H9 (cell line): ENCODE data around the gene GREB1L. TPM values are rescaled to one million over a fixed set of nuclear protein-coding genes. Genes with fewer than 3 reads are reported as not detected.
A peak's percentile ranks its signal among the peaks of the same experiment; 100 is the strongest.

Source experiments
- DNase-seq: peaks from one replicate; pipeline ENCODE4 v3.0.0-alpha.2; 2017
- H2AFZ ChIP-seq: one replicate; pipeline ENCODE4 v1.6.1; 2013; ENCODE audit warnings: mild to moderate bottlenecking, low read length, control low read depth, moderate library complexity
- H2AK5ac ChIP-seq: 2 replicates; pipeline ENCODE4 v1.6.1; 2013; ENCODE audit warnings: low read length, control low read depth, mixed read lengths; ENCODE audit not compliant: insufficient read length
- H2BK120ac ChIP-seq: one replicate; pipeline ENCODE4 v1.6.1; 2013; ENCODE audit warnings: low read depth, mild to moderate bottlenecking, low read length, control low read depth, inconsistent platforms; ENCODE audit not compliant: poor library complexity, severe bottlenecking
- H2BK12ac ChIP-seq: 2 replicates; pipeline ENCODE4 v1.6.1; 2013; ENCODE audit warnings: low read length, control low read depth, mixed read lengths, low read depth; ENCODE audit not compliant: insufficient read length
- H2BK15ac ChIP-seq: 2 replicates; pipeline ENCODE4 v1.6.1; 2013; ENCODE audit warnings: low read depth, low read length, control low read depth
- H2BK20ac ChIP-seq: one replicate; pipeline ENCODE4 v1.6.1; 2013; ENCODE audit warnings: low read depth, mild to moderate bottlenecking, low read length, control low read depth, inconsistent platforms; ENCODE audit not compliant: poor library complexity, severe bottlenecking
- H2BK5ac ChIP-seq: 2 replicates; pipeline ENCODE4 v1.6.1; 2013; ENCODE audit warnings: low read length, control low read depth, mixed read lengths; ENCODE audit not compliant: insufficient read length
- H3K14ac ChIP-seq: 2 replicates; pipeline ENCODE4 v1.6.1; 2013; ENCODE audit warnings: low read length, control low read depth; ENCODE audit not compliant: insufficient read depth
- H3K18ac ChIP-seq: 2 replicates; pipeline ENCODE4 v1.6.1; 2013; ENCODE audit warnings: low read depth, mild to moderate bottlenecking, mixed read lengths, low read length, control low read depth; ENCODE audit not compliant: insufficient read length
- H3K23ac ChIP-seq: 2 replicates; pipeline ENCODE4 v1.6.1; 2013; ENCODE audit warnings: low read length, control low read depth, mixed read lengths, low read depth; ENCODE audit not compliant: insufficient read length
- H3K23me2 ChIP-seq: 2 replicates; pipeline ENCODE4 v1.6.1; 2013; ENCODE audit warnings: low read depth, mild to moderate bottlenecking, mixed read lengths, low read length, control low read depth; ENCODE audit not compliant: insufficient read length, poor library complexity, severe bottlenecking
- H3K27ac ChIP-seq: 2 replicates; pipeline ENCODE4 v1.5.1; 2013; ENCODE audit warnings: low read length, control low read depth, mixed read lengths, low read depth; ENCODE audit not compliant: insufficient read length
- H3K27me3 ChIP-seq: 2 replicates; pipeline ENCODE4 v1.6.1; 2013; ENCODE audit warnings: low read length, control low read depth, inconsistent platforms; ENCODE audit not compliant: insufficient read depth
- H3K4ac ChIP-seq: 2 replicates; pipeline ENCODE4 v1.6.1; 2013; ENCODE audit warnings: low read depth, mild to moderate bottlenecking, control low read depth, inconsistent platforms, low read length, moderate library complexity
- H3K4me1 ChIP-seq: 2 replicates; pipeline ENCODE4 v1.6.1; 2013; ENCODE audit warnings: low read length, control low read depth, inconsistent platforms; ENCODE audit not compliant: insufficient read depth
- H3K4me2 ChIP-seq: 2 replicates; pipeline ENCODE4 v1.6.1; 2013; ENCODE audit warnings: low read length, control low read depth, mixed read lengths; ENCODE audit not compliant: insufficient read length, insufficient read depth
- H3K56ac ChIP-seq: 2 replicates; pipeline ENCODE4 v1.6.1; 2013; ENCODE audit warnings: low read depth, mild to moderate bottlenecking, mixed read lengths, low read length, control low read depth; ENCODE audit not compliant: insufficient read length
- H3K79me1 ChIP-seq: 2 replicates; pipeline ENCODE4 v1.6.1; 2013; ENCODE audit warnings: low read depth, mild to moderate bottlenecking, moderate library complexity, low read length, control low read depth, inconsistent platforms; ENCODE audit not compliant: insufficient read depth, poor library complexity, severe bottlenecking
- H3K79me2 ChIP-seq: 2 replicates; pipeline ENCODE4 v1.6.1; 2013; ENCODE audit warnings: low read length, control low read depth, inconsistent platforms; ENCODE audit not compliant: insufficient read depth
- H3K9ac ChIP-seq: 2 replicates; pipeline ENCODE4 v1.6.1; 2013; ENCODE audit warnings: low read length, control low read depth, mixed read lengths; ENCODE audit not compliant: insufficient read length; ENCODE audit errors: extremely low read depth
- H3K9me3 ChIP-seq: one replicate; pipeline ENCODE4 v1.6.1; 2013; ENCODE audit warnings: low read depth, low read length, inconsistent platforms; ENCODE audit not compliant: control insufficient read depth
- H3T11ph ChIP-seq: one replicate; pipeline ENCODE4 v1.6.1; 2013; ENCODE audit warnings: mild to moderate bottlenecking, low read length, control low read depth, inconsistent platforms
- H4K20me1 ChIP-seq: one replicate; pipeline ENCODE4 v1.6.1; 2013; ENCODE audit not compliant: control insufficient read depth, insufficient read length, insufficient read depth
- H4K5ac ChIP-seq: 2 replicates; pipeline ENCODE4 v1.6.1; 2013; ENCODE audit warnings: low read depth, mild to moderate bottlenecking, mixed read lengths, low read length, control low read depth; ENCODE audit not compliant: insufficient read length
- H4K8ac ChIP-seq: replicated peaks from 2 replicates; pipeline ENCODE4 v1.6.1; 2013; ENCODE audit warnings: low read length, control low read depth, mixed read lengths, low read depth; ENCODE audit not compliant: insufficient read length
- H4K91ac ChIP-seq: 2 replicates; pipeline ENCODE4 v1.6.1; 2013; ENCODE audit warnings: low read depth, mild to moderate bottlenecking, moderate library complexity, mixed read lengths, low read length, control low read depth; ENCODE audit not compliant: insufficient read length
- H3K27ac Mint-ChIP-seq, 3 experiments: 2 replicates in 2 of 3; 3 replicates in 1 of 3; pipeline ENCODE4 v1.8.0; 2020 to 2021; ENCODE audit warnings: mixed read lengths in 3 of 3, mild to moderate bottlenecking in 1 of 3, moderate library complexity in 1 of 3
- H3K27me3 Mint-ChIP-seq: 2 replicates; pipeline ENCODE4 v1.8.0; 2021; ENCODE audit warnings: low read depth, mild to moderate bottlenecking, moderate library complexity, mixed read lengths
- H3K36me3 Mint-ChIP-seq, 3 experiments: 2 replicates in 2 of 3; 3 replicates in 1 of 3; pipeline ENCODE4 v1.8.0; 2020 to 2021; ENCODE audit warnings: low read depth in 3 of 3, mixed read lengths in 3 of 3; ENCODE audit not compliant: insufficient read depth in 1 of 3
- H3K4me1 Mint-ChIP-seq, 2 experiments: 2 replicates each; pipeline ENCODE4 v1.8.0; 2020; ENCODE audit warnings: mixed read lengths in 2 of 2
- H3K4me3 Mint-ChIP-seq, 2 experiments: 2 replicates in 1 of 2; 3 replicates in 1 of 2; pipeline ENCODE4 v1.8.0; 2020 to 2021; ENCODE audit warnings: mild to moderate bottlenecking in 2 of 2, mixed read lengths in 2 of 2, moderate library complexity in 1 of 2
- H3K9me3 Mint-ChIP-seq, 2 experiments: 2 replicates in 1 of 2; 3 replicates in 1 of 2; pipeline ENCODE4 v1.8.0; 2020; ENCODE audit warnings: mild to moderate bottlenecking in 2 of 2, mixed read lengths in 2 of 2, moderate library complexity in 1 of 2
- CTCF ChIP-seq: fragments of 200-600 bp; sonication (generic); conservative IDR thresholded peaks from 3 replicates; pipeline ENCODE4 v1.8.0; 2021; ENCODE audit warnings: antibody characterized with exemption, mild to moderate bottlenecking
- WGBS: extraction: QIAGEN DNeasy Blood & Tissue Kit; methylation state at CpG from one replicate; pipeline ENCODE4 v1.1.7; 2013; ENCODE audit warnings: missing lambda C conversion rate, low lambda C conversion rate, mixed read lengths; ENCODE audit not compliant: insufficient read length; ENCODE audit errors: extremely low coverage; 5-methylcytosine and 5-hydroxymethylcytosine counted together
- total RNA-seq: library from RNA; stranded (reverse); gene quantifications from 2 replicates; pipeline ENCODE4 v1.2.1, GENCODE V29; 2021

GREB1L gene
- total RNA-seq, 1 experiment from 2014 or later, result 2.7 TPM

GRCh38 chr18:21331065-21331464 lies 89.0 kb downstream of the GREB1L start:
- H3K4me1 Mint-ChIP-seq, result peaks cover 37 to 48% of the 10 kb centered on the region in 2 experiments
- no CpG with 5 or more reads among the region's 2 CpGs for WGBS
- Histone ChIP-seq H4K91ac (no peak overlapping the region), H3K56ac (no peak overlapping the region), H4K20me1 (no peaks in the 10 kb centered on the region), H3K4ac (no peak overlapping the region), H2BK20ac (no peak overlapping the region), H4K5ac (no peak overlapping the region), H2BK5ac (no peak overlapping the region), H3K4me1 (peaks cover 11% of the 10 kb centered on the region; the same call in 1 of the 2 replicates), H3K18ac (no peak overlapping the region), H3K23me2 (no peaks in the 10 kb centered on the region), H3K23ac (no peak overlapping the region), H2AFZ (no peak overlapping the region), H3K27me3 (no peaks in the 10 kb centered on the region), H2BK120ac (no peak overlapping the region), H4K8ac (no peak overlapping the region), H2AK5ac (no peak overlapping the region), H3K27ac (no peak overlapping the region), H3K14ac (no peak overlapping the region), H3T11ph (no peak overlapping the region), H3K9ac (no peak overlapping the region), H2BK12ac (no peak overlapping the region), H2BK15ac (no peak overlapping the region), H3K9me3 (no peaks in the 10 kb centered on the region), H3K79me2 (no peaks in the 10 kb centered on the region), H3K79me1 (no peaks in the 10 kb centered on the region), H3K4me2 (no peak overlapping the region)
- peak overlapping the region in 1 of 3 experiments; percentile 62; a peak in 1 of 7 replicates for H3K27ac Mint-ChIP-seq
- H3K27me3 Mint-ChIP-seq, result peaks cover 1% of the 10 kb centered on the region; the same call in 1 of the 2 replicates
- H3K9me3 Mint-ChIP-seq, result no peaks in the 10 kb centered on the region
- no peak for DNase-seq
- no peak overlapping the region for H3K4me3 Mint-ChIP-seq
- no peaks in the 10 kb centered on the region for H3K36me3 Mint-ChIP-seq
- TF ChIP-seq CTCF, result no peak
